HG02870 (cell line): Measurements from ENCODE around the gene STX16.
"Not testable (repeated sequence)": the region's sequence is repeated elsewhere in the genome, so short reads cannot be mapped to it uniquely, and the experiment has no call there.

Source experiments
- ATAC-seq: cut with Tn5 transposase; IDR thresholded peaks from one replicate; pipeline ENCODE4 v1.9.1; 2021; ENCODE audit warnings: mild to moderate bottlenecking, moderate library complexity; ENCODE audit not compliant: unreplicated experiment

STX16 gene

DNA sequence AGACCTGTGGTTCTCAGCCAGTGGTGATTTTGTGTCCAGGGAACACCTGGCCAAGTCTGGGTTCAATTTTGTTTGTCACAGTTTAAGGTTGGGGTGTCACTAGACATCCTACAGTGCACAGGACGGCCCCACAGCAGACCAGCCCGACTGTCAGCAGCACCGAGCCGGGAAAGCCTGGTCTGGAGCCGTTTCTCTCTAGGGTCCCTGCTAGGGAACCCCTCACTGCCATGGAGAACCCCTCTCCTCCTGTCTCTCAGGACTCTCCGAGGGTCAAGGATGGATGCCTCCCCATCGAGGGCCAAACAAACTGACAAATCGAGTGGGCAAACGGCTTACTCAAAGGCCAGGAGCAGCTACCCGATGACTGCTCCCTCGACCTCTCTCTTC, 15.8 kb upstream of the STX16 start:
- ATAC-seq: no peak

DNA sequence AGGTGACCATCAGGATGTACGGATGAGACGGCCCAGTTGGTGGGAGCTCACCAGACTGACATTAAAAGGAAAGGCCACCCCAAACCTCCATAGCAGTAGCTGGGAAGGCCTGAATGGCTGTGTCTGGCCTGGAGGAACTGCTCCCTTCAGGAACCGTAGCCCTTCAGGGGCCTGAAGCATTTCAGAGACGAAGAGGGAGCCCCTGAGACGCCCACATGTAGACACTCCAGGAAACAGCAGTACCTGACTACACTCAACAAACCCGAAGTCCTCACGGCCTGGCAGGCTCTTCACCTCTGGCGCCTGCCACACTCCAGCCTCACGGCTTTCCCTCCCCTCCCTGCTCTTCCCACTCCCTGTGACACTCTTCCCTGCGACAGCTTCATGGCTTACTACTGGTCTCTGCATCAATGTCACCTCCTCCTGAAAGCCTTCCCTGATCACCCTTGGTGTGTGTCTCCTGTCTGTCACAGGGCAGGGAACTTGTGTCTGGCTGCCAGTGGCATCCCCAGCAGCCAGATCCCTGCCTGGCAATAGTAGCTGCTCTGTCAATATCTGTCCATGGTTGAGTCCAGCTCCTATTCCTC, 14.6 kb upstream of the STX16 start:
- no peak for ATAC-seq

DNA sequence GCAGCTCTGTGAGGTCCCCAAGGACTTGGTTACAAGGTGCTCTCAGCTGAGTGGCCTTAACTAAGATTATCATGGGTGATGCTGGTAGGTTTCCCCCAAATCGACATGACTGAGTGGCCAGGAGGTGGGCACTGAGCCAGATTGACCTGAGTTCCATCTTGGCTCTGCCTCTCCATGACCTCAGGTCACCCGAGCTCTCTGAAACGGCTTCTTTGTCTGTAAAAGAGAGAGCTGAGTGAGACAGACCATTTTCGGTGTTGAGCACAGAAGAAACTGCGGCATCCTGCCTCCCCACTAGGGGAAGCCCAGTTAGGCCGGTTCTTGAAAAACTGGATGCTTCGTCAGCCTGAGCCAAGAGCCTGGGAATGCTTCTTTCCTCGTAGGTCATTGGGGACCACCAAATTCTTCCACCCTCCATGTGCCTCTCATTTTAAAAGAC, 14.1 kb upstream of the STX16 start:
- no peak for ATAC-seq

DNA sequence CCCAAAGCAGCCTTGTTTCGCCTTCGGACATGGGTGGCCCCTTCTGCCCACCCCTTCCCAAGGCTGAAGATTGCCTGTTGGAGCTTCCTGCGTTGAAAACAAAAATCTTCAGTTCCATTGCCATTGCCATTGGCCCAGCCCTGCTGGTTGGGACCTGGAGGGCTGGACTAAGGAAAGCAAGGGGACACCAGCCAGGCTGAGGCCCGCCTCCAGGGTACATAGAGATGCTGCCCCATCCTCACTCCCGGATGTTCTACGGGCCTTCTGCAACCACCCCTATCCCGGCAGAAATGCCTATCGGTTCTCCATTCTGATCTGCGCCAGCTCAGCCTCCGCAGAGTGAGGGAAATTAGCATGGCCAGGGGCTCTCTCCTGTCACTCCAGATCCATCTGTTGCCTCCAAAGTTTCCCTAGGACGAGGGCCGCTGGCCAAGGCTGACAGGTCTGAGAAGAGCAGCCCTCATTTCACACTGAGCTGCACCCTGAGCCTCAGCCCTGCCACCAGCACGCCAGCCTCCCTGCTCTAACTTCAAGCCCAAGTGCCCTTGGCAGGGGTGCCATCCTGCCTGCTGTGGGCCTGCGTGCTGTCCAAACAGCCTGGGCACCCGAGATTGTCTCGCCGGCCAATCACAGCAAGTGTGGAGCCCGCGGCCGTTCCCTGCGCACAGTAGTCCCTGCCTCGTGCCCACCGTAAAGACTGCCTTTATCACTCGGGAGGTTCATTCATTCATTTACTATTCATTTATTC, 13.4 kb upstream of the STX16 start:
- ATAC-seq: no peak

DNA sequence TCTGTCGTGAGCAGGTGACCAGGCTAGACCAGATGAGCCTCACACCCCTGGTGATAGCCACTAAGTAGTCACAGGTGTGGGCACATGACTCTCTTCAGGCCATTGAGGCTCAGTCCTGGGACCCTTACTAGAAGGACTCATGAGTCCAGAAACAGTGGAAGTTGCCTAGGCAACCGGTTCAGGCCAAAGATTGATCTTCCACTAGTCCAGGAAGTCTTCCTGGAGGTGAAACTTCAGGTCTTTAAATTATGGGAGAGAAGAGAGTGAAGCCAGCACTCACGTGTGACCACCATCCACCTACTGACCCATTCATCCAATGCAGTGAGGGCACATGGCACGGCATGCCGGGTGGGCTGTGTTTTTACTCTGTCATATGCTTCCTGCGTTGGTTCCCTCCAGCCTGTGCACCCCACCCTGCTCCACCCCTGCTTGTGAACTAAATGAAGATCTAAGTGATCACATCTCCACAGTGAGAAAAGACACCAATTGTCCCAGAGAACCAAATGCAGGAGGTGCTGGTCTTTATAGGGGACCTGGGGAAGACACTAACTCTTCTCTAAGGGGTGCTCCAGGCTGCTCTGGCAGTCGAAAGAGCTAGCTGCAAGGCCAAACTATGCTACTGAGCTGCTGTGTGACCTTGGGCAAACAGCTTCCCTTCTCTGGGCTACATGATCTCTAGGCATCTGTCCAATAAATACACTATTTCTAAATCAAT, 12.5 kb upstream of the STX16 start:
- ATAC-seq: no peak

DNA sequence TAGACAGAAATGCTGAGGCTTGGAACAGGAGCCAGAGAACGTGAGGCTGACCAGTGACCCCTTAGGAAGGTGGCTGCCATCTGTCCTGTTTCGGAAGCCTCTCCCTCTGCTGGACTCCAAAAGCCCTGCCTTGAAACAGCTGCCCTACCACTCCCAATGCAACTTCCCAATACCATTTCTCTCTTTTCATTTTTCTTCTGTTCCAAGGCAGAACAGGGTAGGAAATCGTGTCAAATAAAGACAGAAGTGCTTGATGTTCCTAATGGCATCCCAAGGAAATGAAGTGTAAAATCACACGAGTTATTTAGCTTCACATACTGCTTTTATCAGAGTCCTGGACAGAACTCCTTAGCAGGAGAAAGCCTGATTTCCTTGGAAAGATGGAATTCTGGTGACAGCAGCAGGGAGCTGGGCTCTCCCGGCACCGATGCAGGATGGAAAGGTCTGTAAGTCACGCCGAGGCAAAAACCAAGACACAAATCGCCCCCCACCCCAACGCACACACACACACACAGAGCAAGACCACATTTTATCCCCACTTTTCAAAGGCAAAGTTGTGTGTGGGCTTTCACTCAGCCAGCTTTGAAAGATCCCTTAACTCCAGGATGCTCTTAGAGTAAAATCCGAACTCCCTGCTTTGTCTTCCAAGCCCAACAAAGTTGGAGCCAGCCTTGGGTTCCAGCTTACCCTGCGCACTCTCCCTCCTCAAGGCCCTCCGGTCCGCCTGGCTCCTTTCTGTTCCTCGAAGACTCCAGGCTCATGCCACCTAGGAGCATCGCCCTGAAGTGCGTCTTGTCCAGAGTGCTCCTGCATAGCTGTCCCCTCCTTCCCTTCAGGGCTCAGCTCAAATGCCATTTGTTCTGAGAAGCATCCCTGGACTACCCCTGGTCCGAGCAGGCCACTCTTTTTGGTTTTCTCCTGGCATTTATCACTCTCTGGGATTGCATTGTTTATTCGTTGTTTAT, 11.6 kb upstream of the STX16 start:
- no peak for ATAC-seq

DNA sequence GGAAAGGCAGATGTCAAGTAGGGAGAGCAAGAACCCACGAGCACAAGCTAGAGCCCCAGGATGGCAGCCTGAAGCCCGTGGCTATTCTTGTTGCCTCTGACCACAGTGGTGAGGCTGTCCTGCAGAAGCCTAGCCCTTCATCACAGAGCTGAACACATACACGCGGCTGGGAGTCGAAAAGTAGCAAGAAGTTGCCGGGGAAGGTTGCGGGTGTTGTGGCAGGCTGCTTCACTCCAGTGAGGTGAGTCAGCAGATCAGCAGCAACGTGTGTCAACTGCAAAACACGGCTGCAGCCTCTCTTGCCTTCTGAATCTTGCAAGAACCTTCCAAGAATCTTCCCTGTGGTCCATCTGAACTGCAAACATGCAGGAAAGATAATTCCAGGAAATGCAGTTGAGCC, 10.6 kb upstream of the STX16 start:
- ATAC-seq: no peak

DNA sequence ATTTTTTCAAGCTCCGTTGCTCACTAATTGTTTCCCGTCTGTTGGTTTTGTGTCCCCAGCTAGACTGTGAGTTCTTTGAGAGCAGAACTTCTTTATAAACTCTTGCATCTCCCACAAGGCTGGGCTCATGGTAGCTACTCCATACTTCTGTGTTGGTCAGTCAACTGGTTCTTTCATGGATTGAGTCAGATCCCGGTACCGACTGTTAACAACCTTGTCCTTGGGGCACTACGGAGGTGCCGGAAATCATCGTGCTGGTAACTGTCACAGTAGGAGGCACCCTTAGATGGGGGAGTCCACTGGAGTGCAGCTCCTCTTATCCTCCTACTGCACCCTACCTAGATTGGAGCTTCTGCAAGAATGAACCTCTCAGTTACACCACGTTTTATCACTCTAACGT, 8.6 kb upstream of the STX16 start:
- no peak for ATAC-seq

DNA sequence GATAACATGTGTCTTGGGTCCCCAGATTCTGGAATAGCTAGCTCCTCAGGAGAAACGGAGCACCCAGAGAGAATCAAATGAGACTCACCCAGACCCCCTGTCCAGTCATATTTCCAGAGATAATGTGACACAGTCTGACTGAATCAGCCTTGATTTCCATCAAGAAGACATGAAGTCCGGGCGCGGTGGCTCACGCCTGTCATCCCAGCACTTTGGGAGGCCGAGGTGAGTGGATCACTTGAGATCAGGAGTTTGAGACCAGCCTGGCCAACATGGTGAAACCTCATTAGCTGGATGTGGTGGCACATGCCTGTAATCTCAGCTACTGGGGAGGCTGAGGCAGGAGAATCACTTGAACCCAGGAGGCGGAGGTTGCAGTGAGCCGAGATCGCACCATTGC, 8.2 kb upstream of the STX16 start:
- not testable (repeated sequence) for ATAC-seq

DNA sequence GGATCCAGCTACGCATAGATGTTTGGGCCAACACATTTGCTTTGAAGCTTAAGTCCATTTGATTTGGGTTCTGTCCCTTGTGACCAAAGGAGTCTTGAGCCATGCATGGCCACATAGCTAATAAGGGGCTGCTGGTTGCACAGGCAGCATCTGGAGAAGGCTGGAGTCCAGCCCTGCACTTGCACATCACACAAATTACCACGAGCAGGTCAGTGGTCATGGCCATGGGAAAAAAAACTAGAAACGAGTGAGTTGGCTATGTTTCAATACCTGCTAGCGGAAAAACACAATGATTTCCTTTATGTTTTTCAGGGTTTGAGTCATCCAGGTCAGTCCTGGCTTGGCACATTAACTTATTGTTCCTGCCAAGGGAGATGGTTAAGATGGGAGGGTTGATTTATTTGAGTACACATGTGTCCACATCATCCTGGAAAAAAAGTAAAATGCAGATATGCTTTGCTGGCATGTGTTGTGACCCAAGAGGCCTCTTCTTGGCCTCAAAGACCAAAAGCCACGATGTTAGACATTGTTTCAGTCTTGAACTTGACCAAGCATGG, 5.6 kb upstream of the STX16 start:
- ATAC-seq: no peak

DNA sequence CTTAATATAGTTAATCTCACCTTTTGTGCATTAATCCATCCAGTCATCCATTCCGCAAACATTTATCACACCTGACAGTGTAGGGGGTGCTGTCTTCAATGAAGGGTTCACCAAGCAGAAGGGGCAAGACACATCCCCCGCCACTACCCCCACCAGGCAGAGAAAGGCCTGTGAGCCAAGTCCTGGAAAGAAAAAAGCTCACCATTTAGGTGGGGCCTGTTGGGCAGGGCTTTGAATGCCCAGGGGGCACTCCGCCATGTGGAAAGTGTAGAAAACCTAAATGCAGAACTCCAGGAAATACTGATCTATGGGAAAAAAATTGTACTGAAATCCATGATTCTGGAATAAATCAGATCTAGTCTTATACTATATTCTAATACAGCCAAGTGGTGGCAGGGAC, 4.8 kb upstream of the STX16 start:
- no peak for ATAC-seq

DNA sequence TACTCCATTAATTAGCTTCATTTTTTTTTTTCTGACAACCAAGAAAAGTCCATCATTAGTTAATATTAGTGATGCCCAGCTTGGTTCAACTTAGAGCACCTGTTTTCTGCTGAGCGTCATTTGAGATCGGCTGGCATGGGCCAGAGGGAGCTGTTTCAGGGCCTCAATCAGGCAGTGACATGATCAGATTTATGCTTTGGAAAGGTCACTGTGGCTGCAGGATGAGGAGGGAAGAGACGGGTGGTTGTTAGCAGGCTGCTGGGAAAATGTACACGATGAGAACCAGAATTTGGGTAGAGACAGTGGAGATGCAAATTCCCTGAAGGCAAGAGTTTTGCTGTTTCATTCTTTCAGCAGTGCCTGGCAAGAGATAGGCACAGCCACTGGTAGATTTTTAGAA, 4.4 kb upstream of the STX16 start:
- ATAC-seq: no peak

DNA sequence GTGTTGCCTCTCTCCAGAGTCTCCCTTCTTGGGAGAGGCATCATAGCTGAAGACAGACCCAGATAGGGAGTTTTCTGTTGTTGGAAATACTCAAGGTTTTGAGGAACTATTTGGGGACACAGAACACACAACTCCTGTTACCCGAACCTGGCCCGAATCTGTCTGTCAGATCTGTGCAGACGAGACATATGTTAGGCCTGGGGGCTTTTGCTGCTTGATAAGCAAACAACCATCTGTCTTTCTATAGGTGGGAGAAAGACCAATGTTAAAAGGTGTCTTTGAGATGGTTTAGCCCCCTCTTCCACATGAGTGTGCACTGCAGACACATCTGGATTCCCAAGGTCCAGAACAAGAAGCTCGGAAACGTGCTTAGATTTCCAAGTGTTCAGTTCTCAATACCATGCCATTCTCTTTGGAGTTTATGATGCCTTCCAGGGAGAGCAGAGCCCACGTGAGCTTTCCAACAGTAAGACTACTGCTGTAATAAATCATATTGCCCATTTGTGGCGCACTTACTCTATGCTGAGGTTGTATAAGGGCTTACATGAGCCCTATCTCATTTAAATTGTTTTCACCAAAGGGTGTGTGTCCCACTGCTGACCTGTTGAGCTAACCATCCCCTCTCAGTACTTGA, 3.8 kb upstream of the STX16 start:
- ATAC-seq: no peak

DNA sequence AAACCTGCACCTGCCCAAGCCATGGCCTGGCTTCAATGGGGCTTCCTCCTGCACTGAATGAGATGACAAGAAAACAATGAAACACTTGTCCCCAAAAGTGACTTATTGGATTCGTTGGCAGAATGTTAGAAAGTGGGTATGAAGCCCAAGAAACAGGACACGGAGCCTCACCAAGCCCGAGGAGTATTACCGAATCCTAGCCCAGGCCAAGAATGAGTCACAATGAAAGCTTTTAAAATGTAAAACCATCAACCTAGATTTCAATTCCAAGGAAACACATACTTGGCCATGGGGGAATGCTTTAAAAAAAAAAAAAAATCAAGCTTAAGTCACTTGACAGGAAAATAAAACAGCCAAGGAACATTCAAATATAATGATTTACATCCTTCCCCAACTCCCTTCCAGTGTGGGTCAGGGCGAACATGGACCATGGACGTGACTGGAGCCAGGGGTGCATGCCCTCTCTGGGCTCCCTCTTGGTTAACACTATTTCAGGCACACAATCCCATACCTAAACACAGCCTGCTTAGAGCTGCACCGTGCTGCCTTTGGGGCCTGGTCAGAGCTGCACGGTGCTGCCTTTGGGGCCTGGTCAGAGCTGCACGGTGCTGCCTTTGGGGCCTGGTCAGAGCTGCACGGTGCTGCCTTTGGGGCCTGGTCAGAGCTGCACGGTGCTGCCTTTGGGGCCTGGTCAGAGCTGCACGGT, 3.1 kb upstream of the STX16 start:
- ATAC-seq: no peak

DNA sequence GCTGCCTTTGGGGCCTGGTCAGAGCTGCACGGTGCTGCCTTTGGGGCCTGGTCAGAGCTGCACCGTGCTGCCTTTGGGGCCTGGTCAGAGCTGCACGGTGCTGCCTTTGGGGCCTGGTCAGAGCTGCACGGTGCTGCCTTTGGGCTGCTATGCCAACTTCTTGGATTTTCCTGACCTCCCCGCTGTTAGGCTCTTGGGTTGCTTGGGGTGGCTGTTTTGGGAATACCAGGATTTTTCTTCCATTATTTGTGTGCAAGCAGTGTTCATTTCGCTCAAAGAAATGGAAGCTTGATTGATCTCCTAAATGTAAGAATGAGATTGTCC, 2.6 kb upstream of the STX16 start:
- ATAC-seq: not testable (repeated sequence)

DNA sequence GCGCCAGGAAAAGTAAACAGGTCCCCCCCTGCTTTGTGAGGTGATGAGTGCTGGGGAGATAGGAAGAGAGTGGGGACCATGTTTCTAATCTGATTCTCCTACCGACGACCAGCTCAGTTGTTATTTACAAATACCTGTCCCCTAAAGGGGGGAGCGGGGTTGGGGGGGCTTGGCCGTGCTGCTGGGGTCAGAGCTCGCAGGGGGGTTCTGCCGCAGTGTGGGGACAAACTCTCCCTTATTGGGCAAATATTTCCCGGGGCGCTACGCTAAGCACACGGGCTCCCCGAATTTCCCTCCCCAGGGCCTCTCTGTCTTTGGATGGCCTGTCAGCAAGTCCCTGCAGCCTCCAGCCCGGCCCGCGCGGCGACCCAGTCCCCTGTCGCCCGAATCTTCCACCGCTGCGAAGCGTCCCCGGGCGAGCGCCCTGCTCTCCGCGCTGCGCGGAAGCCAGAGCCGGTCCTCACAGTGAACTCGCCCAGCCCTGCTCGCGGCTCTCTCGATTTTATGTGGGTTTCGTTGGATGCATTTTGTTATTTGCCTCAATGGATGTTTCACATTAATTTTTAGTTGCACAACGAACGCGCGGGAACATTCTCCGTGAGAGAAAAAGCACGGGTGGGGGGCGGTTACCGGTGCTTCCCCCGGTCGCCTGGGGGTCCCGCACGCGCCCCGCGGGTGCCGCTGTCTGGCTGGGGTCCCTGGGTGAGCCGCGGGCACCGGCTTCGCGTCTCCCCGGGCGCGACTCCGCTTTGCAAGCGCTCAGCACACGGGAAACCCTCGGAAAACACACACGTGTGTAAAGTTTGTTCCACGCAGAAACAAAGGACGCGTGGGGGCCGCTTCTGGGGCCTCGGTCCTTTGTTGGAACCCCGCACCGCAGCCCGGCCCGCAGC, 1.5 kb upstream of the STX16 start:
- no peak for ATAC-seq

DNA sequence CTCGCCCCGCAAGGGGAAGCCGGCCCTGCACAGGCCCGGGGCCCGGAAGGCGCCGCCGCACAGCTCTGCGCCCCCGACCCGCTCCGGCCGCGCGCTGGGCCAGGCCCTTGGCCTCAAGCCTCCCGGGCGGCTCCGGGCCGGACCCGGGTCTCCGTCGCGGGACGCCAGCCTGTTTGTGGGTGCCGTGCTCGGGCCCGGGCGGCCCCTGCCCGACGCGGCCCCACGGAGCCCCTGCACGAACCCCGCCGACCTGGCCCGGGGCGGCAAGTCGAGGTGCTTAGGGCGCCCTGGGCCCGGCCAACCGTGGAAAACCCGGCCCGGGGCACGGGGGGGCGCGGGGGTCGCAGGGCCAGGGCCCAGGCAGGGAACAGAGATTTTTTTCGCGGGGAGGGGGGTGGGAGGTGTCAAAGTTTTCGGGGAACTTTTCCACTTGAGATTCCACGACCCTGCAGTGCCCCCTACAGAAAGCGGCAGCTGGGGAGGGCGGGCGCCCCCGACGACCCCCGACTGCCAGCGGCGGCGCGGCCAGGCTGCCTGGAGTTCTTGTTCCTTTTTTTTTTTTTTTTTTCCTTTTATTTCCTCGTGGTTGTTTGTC, 805 bp upstream of the STX16 start:
- peak; percentile 25 for ATAC-seq

DNA sequence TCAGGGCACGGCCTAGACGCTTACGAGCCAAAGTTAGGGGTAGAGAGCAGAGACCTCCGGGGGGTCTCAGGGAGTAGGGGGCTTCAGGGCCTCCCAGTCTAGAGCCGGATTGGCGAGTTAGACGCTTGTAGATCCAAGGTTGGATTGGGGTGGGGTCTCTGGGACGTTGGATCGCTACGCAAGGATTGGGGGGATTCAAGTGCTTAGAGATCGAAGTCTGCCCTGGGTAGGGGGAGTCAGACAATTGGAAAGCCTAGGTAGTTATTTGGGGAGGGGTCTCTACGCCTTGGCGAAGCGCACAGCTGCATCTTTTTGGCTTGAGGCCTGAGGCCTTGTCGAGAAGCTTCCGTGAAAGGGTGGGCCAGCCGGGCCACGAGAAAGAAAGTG, 469 bp downstream of the STX16 start:
- ATAC-seq: no peak
